Measurements from ENCODE around the gene CHRM1. TPM values are rescaled to one million over a fixed set of nuclear protein-coding genes. Genes with fewer than 3 reads are reported as not detected.
A peak's percentile ranks its signal among the peaks of the same experiment; 100 is the strongest.

Gene CHRM1
- polyA plus RNA-seq, 2 of the 4 experiments (the other 2 are of a cell fraction), result not detected

DNA sequence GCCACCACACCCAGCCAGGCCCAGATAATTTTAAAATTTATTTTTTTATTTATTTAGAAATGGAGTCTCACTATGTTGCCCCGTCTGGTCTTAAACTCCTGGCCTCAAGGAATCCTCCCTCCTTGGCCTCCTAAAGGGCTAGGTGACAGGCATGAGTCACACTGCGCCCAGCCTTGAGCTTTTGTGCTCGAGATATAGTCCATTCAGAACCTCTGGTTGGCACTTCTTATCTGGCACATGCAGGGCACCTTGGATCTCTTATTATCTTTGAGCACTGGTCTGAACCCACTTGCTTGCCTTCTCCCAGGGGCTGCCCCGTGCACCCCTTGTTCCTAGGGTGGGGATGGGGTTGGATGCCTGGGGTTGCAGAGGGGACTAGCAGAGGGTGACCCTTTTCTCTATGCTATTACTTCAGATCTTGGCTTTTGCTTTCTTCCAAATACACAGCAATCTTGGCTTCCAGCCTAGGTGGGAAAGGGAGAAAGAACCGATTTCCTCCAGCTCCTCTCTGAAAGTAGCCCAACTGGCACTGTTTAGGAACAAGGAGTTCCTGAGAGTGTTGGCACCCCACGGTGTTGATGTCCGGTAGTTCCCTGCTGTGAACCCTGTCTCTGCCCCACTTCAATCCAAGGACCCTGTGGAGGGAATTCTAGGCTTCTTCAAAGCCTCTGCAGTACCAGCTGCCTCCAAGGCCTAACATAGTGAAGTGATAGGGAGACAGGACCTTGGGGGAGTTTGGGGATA is 41.8 kb downstream of the CHRM1 start:
- FAIRE-seq, result no peak
- H3K27ac ChIP-seq, result peak overlapping the region; percentile 97 to 100
- no peak for ATAC-seq
- no peaks in the 10 kb centered on the region for H3K9me3 ChIP-seq
- 73% methylated on average over 7 of the region's 7 CpGs for WGBS (ENCODE audit: missing lambda C conversion rate)
- ChIA-PET POLR2A (interaction anchor here (1.2 kb wide), 1 partner anchor 38 kb away, joined by 7 read pairs; no protein-coding TSS in a partner anchor), CTCF (interaction anchor here (0.9 to 1.0 kb wide), 2 partner anchors 16 to 93 kb away, joined by 3 to 5 read pairs; no protein-coding TSS in a partner anchor)
- peak overlapping the region; percentile 91 for H3K4me2 ChIP-seq
- peaks cover 31% of the 10 kb centered on the region for H3K4me1 ChIP-seq
- TF ChIP-seq CBX2 (IDR thresholded peaks at IDR 0.05; ENCODE audit: borderline replicate concordance, low read depth), result no peak
- TF ChIP-seq, protein P1, sequence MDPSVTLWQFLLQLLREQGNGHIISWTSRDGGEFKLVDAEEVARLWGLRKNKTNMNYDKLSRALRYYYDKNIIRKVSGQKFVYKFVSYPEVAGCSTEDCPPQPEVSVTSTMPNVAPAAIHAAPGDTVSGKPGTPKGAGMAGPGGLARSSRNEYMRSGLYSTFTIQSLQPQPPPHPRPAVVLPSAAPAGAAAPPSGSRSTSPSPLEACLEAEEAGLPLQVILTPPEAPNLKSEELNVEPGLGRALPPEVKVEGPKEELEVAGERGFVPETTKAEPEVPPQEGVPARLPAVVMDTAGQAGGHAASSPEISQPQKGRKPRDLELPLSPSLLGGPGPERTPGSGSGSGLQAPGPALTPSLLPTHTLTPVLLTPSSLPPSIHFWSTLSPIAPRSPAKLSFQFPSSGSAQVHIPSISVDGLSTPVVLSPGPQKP (IDR thresholded peaks at IDR 0.05; ENCODE audit: low read depth, low read length), result no peak
- TF ChIP-seq BHLHE40 (IDR thresholded peaks at IDR 0.05; ENCODE audit: low read depth, low read length), result no peak
- no peak for TF ChIP-seq CHD2 (IDR thresholded peaks at IDR 0.05; ENCODE audit: low read length, partially characterized antibody)
- no peak for TF ChIP-seq SREBF2 (IDR thresholded peaks at IDR 0.05)
- DNase-seq (ENCODE audit: low read depth in 1 of 2, low spot score in 1 of 2), result no peak
- H3K4me3 ChIP-seq, result no peak overlapping the region

DNA sequence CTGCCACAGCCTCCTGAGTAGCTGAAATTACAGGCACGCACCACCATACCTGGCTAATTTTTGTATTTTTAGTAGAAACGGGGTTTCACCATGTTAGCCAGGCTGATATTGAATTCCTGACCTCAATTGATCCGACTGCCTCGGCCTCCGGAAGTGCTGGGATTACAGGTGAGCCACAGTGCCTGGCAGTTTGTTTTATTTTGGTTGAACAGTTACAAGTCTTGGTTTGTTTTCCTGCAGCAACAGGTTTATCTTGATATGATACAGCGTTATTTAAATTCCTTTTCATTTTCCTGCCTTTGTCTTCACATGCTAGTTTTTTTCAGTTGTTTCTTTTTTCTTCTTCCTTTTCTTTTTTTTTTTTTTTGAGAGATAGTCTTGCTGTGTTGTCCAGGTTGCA is 44.5 kb downstream of the CHRM1 start:
- Histone ChIP-seq H3K9me3 (no peaks in the 10 kb centered on the region), H3K4me3 (no peak overlapping the region), H3K4me2 (no peak overlapping the region), H3K27ac (no peak overlapping the region), H3K4me1 (peaks cover 14% of the 10 kb centered on the region)
- ATAC-seq, result no peak
- FAIRE-seq, result no peak
- ChIA-PET CTCF (interaction anchor here (0.7 to 4.7 kb wide), 2 partner anchors 13 to 1455 kb away, joined by 4 to 49 read pairs; no protein-coding TSS in a partner anchor), POLR2A (no interaction called here)
- WGBS (ENCODE audit: missing lambda C conversion rate), result 86% methylated on average over 6 of the region's 6 CpGs
- TF ChIP-seq, protein P2, sequence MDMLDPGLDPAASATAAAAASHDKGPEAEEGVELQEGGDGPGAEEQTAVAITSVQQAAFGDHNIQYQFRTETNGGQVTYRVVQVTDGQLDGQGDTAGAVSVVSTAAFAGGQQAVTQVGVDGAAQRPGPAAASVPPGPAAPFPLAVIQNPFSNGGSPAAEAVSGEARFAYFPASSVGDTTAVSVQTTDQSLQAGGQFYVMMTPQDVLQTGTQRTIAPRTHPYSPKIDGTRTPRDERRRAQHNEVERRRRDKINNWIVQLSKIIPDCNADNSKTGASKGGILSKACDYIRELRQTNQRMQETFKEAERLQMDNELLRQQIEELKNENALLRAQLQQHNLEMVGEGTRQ (IDR thresholded peaks at IDR 0.05), result no peak
- TF ChIP-seq CBX8 (IDR thresholded peaks at IDR 0.05) (no peak), NR3C1 (IDR thresholded peaks at IDR 0.05) (no peak), GATA3 (IDR thresholded peaks at IDR 0.05; ENCODE audit: borderline replicate concordance) (no peak), CEBPB (IDR thresholded peaks at IDR 0.05) (no peak), EP300 (IDR thresholded peaks at IDR 0.05) (no peak), MYC (IDR thresholded peaks at IDR 0.05; ENCODE audit: borderline replicate concordance, low read length) (no peak), ZNF302 (CRISPR knock-in tag; IDR thresholded peaks at IDR 0.05) (no peak), FOSL2 (IDR thresholded peaks at IDR 0.05) (no peak), FOSL2 (CRISPR knock-in tag; IDR thresholded peaks at IDR 0.05) (no peak), MAFK (IDR thresholded peaks at IDR 0.05; ENCODE audit: partially characterized antibody) (no peak), PHF8 (IDR thresholded peaks at IDR 0.05; ENCODE audit: borderline replicate concordance, low read depth) (no peak), HDAC2 (IDR thresholded peaks at IDR 0.05) (no peak), KDM5A (IDR thresholded peaks at IDR 0.05) (no peak), NPAS2 (CRISPR knock-in tag; IDR thresholded peaks at IDR 0.05; ENCODE audit: borderline replicate concordance) (no peak)
- TF ChIP-seq, protein P3, sequence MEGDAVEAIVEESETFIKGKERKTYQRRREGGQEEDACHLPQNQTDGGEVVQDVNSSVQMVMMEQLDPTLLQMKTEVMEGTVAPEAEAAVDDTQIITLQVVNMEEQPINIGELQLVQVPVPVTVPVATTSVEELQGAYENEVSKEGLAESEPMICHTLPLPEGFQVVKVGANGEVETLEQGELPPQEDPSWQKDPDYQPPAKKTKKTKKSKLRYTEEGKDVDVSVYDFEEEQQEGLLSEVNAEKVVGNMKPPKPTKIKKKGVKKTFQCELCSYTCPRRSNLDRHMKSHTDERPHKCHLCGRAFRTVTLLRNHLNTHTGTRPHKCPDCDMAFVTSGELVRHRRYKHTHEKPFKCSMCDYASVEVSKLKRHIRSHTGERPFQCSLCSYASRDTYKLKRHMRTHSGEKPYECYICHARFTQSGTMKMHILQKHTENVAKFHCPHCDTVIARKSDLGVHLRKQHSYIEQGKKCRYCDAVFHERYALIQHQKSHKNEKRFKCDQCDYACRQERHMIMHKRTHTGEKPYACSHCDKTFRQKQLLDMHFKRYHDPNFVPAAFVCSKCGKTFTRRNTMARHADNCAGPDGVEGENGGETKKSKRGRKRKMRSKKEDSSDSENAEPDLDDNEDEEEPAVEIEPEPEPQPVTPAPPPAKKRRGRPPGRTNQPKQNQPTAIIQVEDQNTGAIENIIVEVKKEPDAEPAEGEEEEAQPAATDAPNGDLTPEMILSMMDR (IDR thresholded peaks at IDR 0.05), result no peak
- TF ChIP-seq, protein P4, sequence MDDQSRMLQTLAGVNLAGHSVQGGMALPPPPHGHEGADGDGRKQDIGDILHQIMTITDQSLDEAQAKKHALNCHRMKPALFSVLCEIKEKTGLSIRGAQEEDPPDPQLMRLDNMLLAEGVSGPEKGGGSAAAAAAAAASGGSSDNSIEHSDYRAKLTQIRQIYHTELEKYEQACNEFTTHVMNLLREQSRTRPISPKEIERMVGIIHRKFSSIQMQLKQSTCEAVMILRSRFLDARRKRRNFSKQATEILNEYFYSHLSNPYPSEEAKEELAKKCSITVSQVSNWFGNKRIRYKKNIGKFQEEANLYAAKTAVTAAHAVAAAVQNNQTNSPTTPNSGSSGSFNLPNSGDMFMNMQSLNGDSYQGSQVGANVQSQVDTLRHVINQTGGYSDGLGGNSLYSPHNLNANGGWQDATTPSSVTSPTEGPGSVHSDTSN (IDR thresholded peaks at IDR 0.05), result no peak
- DNase-seq (ENCODE audit: low read depth in 1 of 2, low spot score in 1 of 2), result no peak
